HCT116 (cell line): Measurements from ENCODE around the gene CUX1. TPM values are rescaled to one million over a fixed set of nuclear protein-coding genes. Genes with fewer than 3 reads are reported as not detected.

Experiments
- ATAC-seq: fragments of 200-7000 bp; cut with Tn5 transposase; 2 replicates; pipeline ENCODE4 v1.9.1; 2020; ENCODE audit warnings: mild to moderate bottlenecking, moderate library complexity
- BruUV-seq: library from RNA; stranded (reverse); fragments of 400-500 nt; replicated peaks from 2 replicates; lab custom pipeline; 2021; lab: Mats Ljungman, UMichigan
- CTCF ChIA-PET: fragments of 300-600 bp; sonication (Branson Sonifier 250); formaldehyde crosslinking; loops from one replicate; lab custom pipeline; 2021; ENCODE audit warnings: antibody characterized with exemption; lab: Charles Lee
- POLR2A ChIA-PET: fragments of 300-600, 350-600 bp; sonication (Branson Sonifier 250); formaldehyde crosslinking; loops from one replicate; lab custom pipeline; 2021; ENCODE audit warnings: antibody characterized with exemption; lab: Charles Lee
- RAD21 ChIA-PET, 2 experiments: fragments of 300-600 bp; sonication (Branson Sonifier 250); formaldehyde crosslinking; loops; one replicate each; lab custom pipeline; 2023; ENCODE audit warnings: low total read pairs in 2 of 2; ENCODE audit not compliant: uncharacterized antibody in 2 of 2, unreplicated experiment in 2 of 2, low non-redundant PET in 1 of 2; lab: Charles Lee
- DNase-seq: peaks from one replicate; pipeline ENCODE4 v3.0.0-alpha.2; 2010; ENCODE audit warnings: low read depth, low spot score
- H2AFZ ChIP-seq: fragments of 200-600 bp; shearing (Covaris generic), sonication (generic); 2 replicates; pipeline ENCODE4 v1.6.1; 2017; ENCODE audit warnings: low read depth, mixed run types, mixed read lengths, antibody characterized with exemption, low read length; ENCODE audit not compliant: poor library complexity, severe bottlenecking
- H3K27ac ChIP-seq: 2 replicates; pipeline ENCODE4 v1.5.1; 2012; ENCODE audit warnings: low read depth, low read length
- H3K27me3 ChIP-seq: fragments of 200-600 bp; sonication (generic); 2 replicates; pipeline ENCODE4 v1.6.1; 2016; ENCODE audit warnings: mixed run types, low read length, mixed read lengths; ENCODE audit not compliant: insufficient read depth
- H3K36me3 ChIP-seq, 2 experiments: fragments of 200-500 bp in 1 of 2; fragments of 200-600 bp in 1 of 2; sonication (Bioruptor generic) in 1 of 2; sonication (generic) in 1 of 2; 2 replicates each; pipeline versions ENCODE4 v1.5.1 to v1.6.1; 2014 to 2016; ENCODE audit warnings: low read length in 2 of 2, inconsistent platforms in 1 of 2, mixed read lengths in 1 of 2, mixed run types in 1 of 2; ENCODE audit not compliant: insufficient read depth in 2 of 2, control insufficient read depth in 1 of 2
- H3K4me1 ChIP-seq, 2 experiments: fragments of 200-600 bp in 1 of 2; sonication (generic) in 1 of 2; 2 replicates each; pipeline versions ENCODE4 v1.5.1 to v1.6.1; 2012 to 2017; ENCODE audit warnings: low read length in 2 of 2, inconsistent platforms in 1 of 2, mild to moderate bottlenecking in 1 of 2, mixed read lengths in 1 of 2, mixed run types in 1 of 2, moderate library complexity in 1 of 2; ENCODE audit not compliant: insufficient read depth in 2 of 2, control insufficient read depth in 1 of 2
- H3K4me2 ChIP-seq: fragments of 200-600 bp; sonication (generic); 2 replicates; pipeline ENCODE4 v1.6.1; 2017; ENCODE audit warnings: mixed run types, low read length, mixed read lengths
- H3K4me3 ChIP-seq, 2 experiments: fragments of 200-600 bp in 1 of 2; sonication (generic) in 1 of 2; replicated peaks in 1 of 2; 2 replicates each; pipeline ENCODE4 v1.5.1; 2011 to 2016; ENCODE audit warnings: low read length in 2 of 2, control low read depth in 1 of 2, low read depth in 1 of 2, mild to moderate bottlenecking in 1 of 2, mixed read lengths in 1 of 2, mixed run types in 1 of 2
- H3K79me2 ChIP-seq: fragments of 200-600 bp; sonication (generic); 2 replicates; pipeline ENCODE4 v1.6.1; 2017; ENCODE audit warnings: mild to moderate bottlenecking, mixed run types, low read length, moderate library complexity, mixed read lengths; ENCODE audit not compliant: insufficient read depth
- H3K9ac ChIP-seq: fragments of 200-600 bp; sonication (generic); 2 replicates; pipeline ENCODE4 v1.6.1; 2016; ENCODE audit warnings: low read length, mixed read lengths
- H3K9me2 ChIP-seq: fragments of 200-600 bp; sonication (generic), shearing (Covaris generic); 2 replicates; pipeline ENCODE4 v1.6.1; 2017; ENCODE audit warnings: mixed run types, mild to moderate bottlenecking, moderate library complexity; ENCODE audit not compliant: insufficient read depth
- H3K9me3 ChIP-seq, 2 experiments: fragments of 200-500 bp in 1 of 2; fragments of 200-600 bp in 1 of 2; sonication (Bioruptor generic) in 1 of 2; sonication (generic) in 1 of 2; 2 replicates each; pipeline ENCODE4 v1.6.1; 2014 to 2017; ENCODE audit warnings: low read length in 2 of 2, mixed read lengths in 2 of 2, inconsistent platforms in 1 of 2, low read depth in 1 of 2, mild to moderate bottlenecking in 1 of 2, mixed run types in 1 of 2, moderate library complexity in 1 of 2; ENCODE audit not compliant: control insufficient read depth in 1 of 2, insufficient read depth in 1 of 2
- H4K20me1 ChIP-seq: fragments of 200-600 bp; sonication (generic), shearing (Covaris generic); 2 replicates; pipeline ENCODE4 v1.6.1; 2017; ENCODE audit warnings: mixed run types, mild to moderate bottlenecking, moderate library complexity; ENCODE audit not compliant: insufficient read depth
- ATF3 ChIP-seq: IDR thresholded peaks from 2 replicates; pipeline ENCODE4 v1.6.1; 2012
- CBX3 ChIP-seq: IDR thresholded peaks from 2 replicates; pipeline ENCODE4 v1.6.1; 2012; ENCODE audit warnings: low read depth
- CEBPB ChIP-seq: IDR thresholded peaks from 2 replicates; pipeline ENCODE4 v1.6.1; 2012; ENCODE audit warnings: low read depth
- ELF1 ChIP-seq: IDR thresholded peaks from 2 replicates; pipeline ENCODE4 v1.6.1; 2012; ENCODE audit warnings: low read depth, borderline replicate concordance
- EZH2 ChIP-seq: fragments of 200-600 bp; sonication (generic); IDR thresholded peaks from 2 replicates; pipeline ENCODE4 v1.6.1; 2017; ENCODE audit warnings: antibody characterized with exemption, mixed run types
- EZH2phosphoT487 ChIP-seq: fragments of 200-600 bp; IDR thresholded peaks from 2 replicates; pipeline ENCODE4 v1.6.1; 2018; ENCODE audit warnings: antibody characterized with exemption, borderline replicate concordance
- FOSL1 ChIP-seq: IDR thresholded peaks from 2 replicates; pipeline ENCODE4 v1.6.1; 2012; ENCODE audit warnings: low read depth
- JUND ChIP-seq: IDR thresholded peaks from 2 replicates; pipeline ENCODE4 v1.6.1; 2012
- POLR2AphosphoS5 ChIP-seq: IDR thresholded peaks from 2 replicates; pipeline ENCODE4 v1.6.1; 2011; ENCODE audit warnings: mild to moderate bottlenecking, low read depth, low read length, moderate library complexity
- RAD21 ChIP-seq: IDR thresholded peaks from 2 replicates; pipeline ENCODE4 v1.6.1; 2012; ENCODE audit warnings: low read depth, mild to moderate bottlenecking
- SIN3A ChIP-seq: IDR thresholded peaks from 2 replicates; pipeline ENCODE4 v1.6.1; 2012; ENCODE audit warnings: low read depth
- SP1 ChIP-seq: IDR thresholded peaks from 2 replicates; pipeline ENCODE4 v1.6.1; 2012; ENCODE audit warnings: low read depth
- SRF ChIP-seq: IDR thresholded peaks from 2 replicates; pipeline ENCODE4 v1.6.1; 2012; ENCODE audit warnings: low read depth
- TCF7L2 ChIP-seq: IDR thresholded peaks from 2 replicates; pipeline ENCODE4 v1.7.0; 2011; ENCODE audit warnings: borderline replicate concordance, inconsistent platforms; ENCODE audit not compliant: insufficient read depth, insufficient read length; ENCODE audit errors: extremely low read depth
- ZBTB33 ChIP-seq: IDR thresholded peaks from 2 replicates; pipeline ENCODE4 v1.6.1; 2011; ENCODE audit warnings: mild to moderate bottlenecking, low read length, moderate library complexity; ENCODE audit not compliant: insufficient replicate concordance; ENCODE audit errors: extremely low read depth
- ZFX ChIP-seq: fragments of 450-650 bp; IDR thresholded peaks from 2 replicates; pipeline ENCODE4 v1.6.1; 2017
- ZNF274 ChIP-seq: fragments of 200-500 bp; sonication (Bioruptor generic); IDR thresholded peaks from 2 replicates; pipeline ENCODE4 v1.6.1; 2014; ENCODE audit warnings: mild to moderate bottlenecking, low read depth, low read length, inconsistent platforms
- intact Hi-C: fragments of 100-400 bp; cut with micrococcal nuclease; formaldehyde crosslinking; loops from 2 replicates; pipeline ENCODE4 v1.10.0; 2022
- total RNA-seq: library from RNA; stranded (reverse); gene quantifications from one replicate; pipeline ENCODE4 v1.2.1, GENCODE V29; 2021; ENCODE audit not compliant: unreplicated experiment
- TF ChIP-seq, protein P1 (sequence below): IDR thresholded peaks from 2 replicates; pipeline ENCODE4 v1.6.1; 2012
- TF ChIP-seq, protein P2 (sequence below), 3 experiments: fragments of 200-600 bp in 1 of 3; sonication (generic) in 1 of 3; IDR thresholded peaks in 2 of 3; conservative IDR thresholded peaks in 1 of 3; 2 replicates each; pipeline ENCODE4 v1.5.1; 2012 to 2017; ENCODE audit warnings: low read depth in 2 of 3, low read length in 2 of 3, antibody characterized with exemption in 1 of 3, borderline replicate concordance in 1 of 3, control low read depth in 1 of 3, mild to moderate bottlenecking in 1 of 3, mixed read lengths in 1 of 3, mixed run types in 1 of 3, moderate library complexity in 1 of 3; ENCODE audit not compliant: insufficient read depth in 1 of 3

CUX1 gene
- total RNA-seq, 1 experiment from 2014 or later, result 68.9 TPM

DNA sequence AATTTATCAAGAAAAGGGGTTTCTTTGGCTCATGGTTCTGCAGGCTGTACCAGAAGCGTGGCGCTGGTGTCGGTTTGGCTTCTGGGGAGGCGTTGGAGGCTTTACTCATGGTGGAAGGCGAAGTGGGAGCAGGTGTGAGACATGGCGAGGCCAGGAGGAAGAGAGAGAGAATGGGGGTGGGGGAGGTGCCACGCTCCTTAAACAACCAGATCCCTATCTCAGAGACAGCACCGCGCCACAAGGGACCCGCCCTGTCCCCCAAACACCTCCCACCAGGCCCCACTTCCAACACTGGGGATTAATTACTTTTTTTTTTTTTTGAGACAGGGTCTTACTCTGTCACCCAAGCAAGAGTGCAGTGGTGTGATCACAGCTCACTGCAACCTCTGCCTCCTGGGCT is 451.2 kb downstream of the CUX1 start (continued):
- TF ChIP-seq CBX3 (no peak), ATF3 (no peak), SP1 (no peak), CEBPB (no peak), SRF (no peak), ZNF274 (no peak), SIN3A (no peak)

DNA sequence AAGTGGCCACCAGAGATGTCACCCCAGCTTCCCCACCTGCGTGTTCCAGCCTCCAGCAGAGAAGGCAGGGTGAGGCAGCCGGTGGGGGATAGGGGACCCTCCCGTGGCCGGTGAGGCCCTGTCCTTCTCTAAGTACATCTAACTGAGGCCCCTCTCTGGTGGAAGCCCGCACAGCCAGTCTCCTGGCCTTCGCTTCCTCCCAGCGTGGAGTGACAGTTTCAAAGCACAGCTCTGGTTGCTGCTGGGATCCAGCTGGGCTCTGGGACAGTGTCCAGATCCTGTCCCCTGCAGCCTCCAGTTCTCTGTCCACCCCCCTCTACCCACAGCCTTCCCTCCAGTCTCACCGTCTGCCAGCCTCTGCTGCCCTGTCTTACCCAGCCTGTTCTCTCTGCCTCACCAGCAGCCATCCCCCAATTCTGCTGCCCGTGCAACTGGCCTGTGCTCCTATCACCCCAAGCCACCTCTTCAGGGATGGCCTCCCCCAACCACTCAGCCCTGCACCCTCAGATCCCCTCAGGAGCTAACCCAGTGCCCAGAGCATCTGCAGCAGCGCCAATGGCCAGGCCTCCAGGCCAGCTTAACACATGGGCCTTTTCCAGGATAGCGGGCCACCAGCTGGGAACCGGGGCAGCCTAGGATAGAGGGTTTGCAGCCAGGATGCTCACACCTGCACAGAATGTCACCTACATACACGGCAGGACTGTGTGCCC is 452.9 kb downstream of the CUX1 start:
- intact Hi-C loops, result loop anchor here (5.0 kb wide), 2 partner anchors 583 to 908 kb away; partner anchors contain the start of gene COL26A1
- no peak overlapping the region for H2AFZ ChIP-seq
- H3K79me2 ChIP-seq, result no peaks in the 10 kb centered on the region
- no peak for DNase-seq
- H3K4me1 ChIP-seq, result peaks cover 25 to 39% of the 10 kb centered on the region in 2 experiments
- POLR2A ChIA-PET, result no interaction called here
- no peaks in the 10 kb centered on the region for H3K36me3 ChIP-seq
- no peaks in the 10 kb centered on the region for H3K9me2 ChIP-seq
- no peak overlapping the region for H3K4me2 ChIP-seq
- H3K27ac ChIP-seq, result no peak overlapping the region
- ATAC-seq, result no peak
- TF ChIP-seq CBX3 (no peak), ZBTB33 (no peak), JUND (no peak), ZNF274 (no peak), ELF1 (no peak), FOSL1 (no peak), EZH2phosphoT487 (no peak), ZFX (no peak), POLR2AphosphoS5 (no peak), ATF3 (no peak), RAD21 (no peak), EZH2 (no peak), CEBPB (no peak), SRF (no peak), TCF7L2 (no peak)
- TF ChIP-seq, protein P1, sequence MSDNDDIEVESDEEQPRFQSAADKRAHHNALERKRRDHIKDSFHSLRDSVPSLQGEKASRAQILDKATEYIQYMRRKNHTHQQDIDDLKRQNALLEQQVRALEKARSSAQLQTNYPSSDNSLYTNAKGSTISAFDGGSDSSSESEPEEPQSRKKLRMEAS, result no peak
- TF ChIP-seq, protein P2, sequence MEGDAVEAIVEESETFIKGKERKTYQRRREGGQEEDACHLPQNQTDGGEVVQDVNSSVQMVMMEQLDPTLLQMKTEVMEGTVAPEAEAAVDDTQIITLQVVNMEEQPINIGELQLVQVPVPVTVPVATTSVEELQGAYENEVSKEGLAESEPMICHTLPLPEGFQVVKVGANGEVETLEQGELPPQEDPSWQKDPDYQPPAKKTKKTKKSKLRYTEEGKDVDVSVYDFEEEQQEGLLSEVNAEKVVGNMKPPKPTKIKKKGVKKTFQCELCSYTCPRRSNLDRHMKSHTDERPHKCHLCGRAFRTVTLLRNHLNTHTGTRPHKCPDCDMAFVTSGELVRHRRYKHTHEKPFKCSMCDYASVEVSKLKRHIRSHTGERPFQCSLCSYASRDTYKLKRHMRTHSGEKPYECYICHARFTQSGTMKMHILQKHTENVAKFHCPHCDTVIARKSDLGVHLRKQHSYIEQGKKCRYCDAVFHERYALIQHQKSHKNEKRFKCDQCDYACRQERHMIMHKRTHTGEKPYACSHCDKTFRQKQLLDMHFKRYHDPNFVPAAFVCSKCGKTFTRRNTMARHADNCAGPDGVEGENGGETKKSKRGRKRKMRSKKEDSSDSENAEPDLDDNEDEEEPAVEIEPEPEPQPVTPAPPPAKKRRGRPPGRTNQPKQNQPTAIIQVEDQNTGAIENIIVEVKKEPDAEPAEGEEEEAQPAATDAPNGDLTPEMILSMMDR (IDR thresholded peaks at IDR 0.05 in 2 of 3, conservative IDR thresholded peaks at IDR 0.05 in 1 of 3; ENCODE audit: borderline replicate concordance in 1 of 3, insufficient read depth in 1 of 3, low read depth in 2 of 3, low read length in 2 of 3), result no peak
- no peaks in the 10 kb centered on the region for H4K20me1 ChIP-seq
- no peaks in the 10 kb centered on the region for H3K27me3 ChIP-seq
- no peak overlapping the region for H3K4me3 ChIP-seq
- RAD21 ChIA-PET, result interaction anchor here in 1 of 2 experiments (3.8 kb wide), 1 partner anchor 728 kb away, joined by 15 read pairs; no protein-coding TSS in a partner anchor
- CTCF ChIA-PET, result interaction anchor here (1.0 to 4.8 kb wide), 3 partner anchors 13 to 734 kb away, joined by 3 to 61 read pairs (median 3); no protein-coding TSS in a partner anchor
- H3K9ac ChIP-seq, result no peak overlapping the region
- no TSS peak for BruUV-seq
- H3K9me3 ChIP-seq, result no peaks in the 10 kb centered on the region
